GM12878 (cell line): ENCODE results near the gene MPP2.

Source experiments
- EED ChIP-seq: sonication (generic); IDR thresholded peaks from 2 replicates; pipeline ENCODE4 v1.6.1; 2016; ENCODE audit warnings: antibody characterized with exemption, low read depth
- KAT2A ChIP-seq: conservative IDR thresholded peaks from 2 replicates; pipeline ENCODE4 v1.6.1; 2011; ENCODE audit warnings: low read depth, low read length; ENCODE audit not compliant: control insufficient read depth
- POLR2A ChIP-seq: IDR thresholded peaks from 2 replicates; pipeline ENCODE4 v1.6.1; 2011; ENCODE audit warnings: low read depth, mild to moderate bottlenecking, low read length
- POLR2AphosphoS2 ChIP-seq: IDR thresholded peaks from 2 replicates; pipeline ENCODE4 v1.6.1; 2011; ENCODE audit warnings: low read depth, mild to moderate bottlenecking, low read length, improper control_type of control experiment, moderate library complexity
- STAT3 ChIP-seq: IDR thresholded peaks from 2 replicates; pipeline ENCODE4 v1.6.1; 2011; ENCODE audit warnings: low read depth, low read length, improper control_type of control experiment
- YY1 ChIP-seq: IDR thresholded peaks from 2 replicates; pipeline ENCODE4 v1.6.1; 2011; ENCODE audit warnings: low read depth, mild to moderate bottlenecking, low read length
- ZNF274 ChIP-seq: IDR thresholded peaks from one replicate; pipeline ENCODE4 v1.8.0; 2011; ENCODE audit not compliant: insufficient read length, insufficient read depth
- TF ChIP-seq, protein P1 (sequence below): fragments of 450-650 bp; formaldehyde crosslinking; IDR thresholded peaks from 2 replicates; pipeline ENCODE4 v1.5.0; 2022; ENCODE audit warnings: mild to moderate bottlenecking, missing genetic modification characterization
- TF ChIP-seq, protein P2 (sequence below): IDR thresholded peaks from 2 replicates; pipeline ENCODE4 v1.6.1; 2012; ENCODE audit warnings: low read depth, low read length, improper control_type of control experiment

DNA sequence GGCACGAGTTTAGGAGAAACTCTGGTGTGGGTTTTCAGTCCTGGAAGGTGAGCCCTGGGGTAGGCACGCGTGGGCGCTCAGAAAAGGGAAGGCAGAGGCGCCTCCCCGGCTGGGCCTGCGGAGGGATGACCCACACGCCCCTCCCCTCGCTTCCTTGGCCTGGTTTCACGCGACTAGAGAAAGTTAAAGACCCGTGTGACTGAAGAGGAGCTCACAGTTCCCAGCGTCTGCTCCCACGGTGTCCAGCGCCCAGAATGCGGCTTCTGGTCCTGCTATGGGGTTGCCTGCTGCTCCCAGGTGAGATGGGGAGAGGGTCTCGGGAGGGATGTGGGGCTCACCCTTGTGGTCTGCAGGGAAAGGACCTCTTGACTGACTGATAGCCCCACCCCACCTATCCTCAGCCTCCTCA is 60.4 kb downstream of the MPP2 start, which contains the start of gene CD300LG:
- TF ChIP-seq POLR2A (no peak), POLR2AphosphoS2 (no peak), ZNF274 (no peak), KAT2A (no peak), YY1 (no peak), EED (no peak), STAT3 (no peak)
- TF ChIP-seq, protein P1, sequence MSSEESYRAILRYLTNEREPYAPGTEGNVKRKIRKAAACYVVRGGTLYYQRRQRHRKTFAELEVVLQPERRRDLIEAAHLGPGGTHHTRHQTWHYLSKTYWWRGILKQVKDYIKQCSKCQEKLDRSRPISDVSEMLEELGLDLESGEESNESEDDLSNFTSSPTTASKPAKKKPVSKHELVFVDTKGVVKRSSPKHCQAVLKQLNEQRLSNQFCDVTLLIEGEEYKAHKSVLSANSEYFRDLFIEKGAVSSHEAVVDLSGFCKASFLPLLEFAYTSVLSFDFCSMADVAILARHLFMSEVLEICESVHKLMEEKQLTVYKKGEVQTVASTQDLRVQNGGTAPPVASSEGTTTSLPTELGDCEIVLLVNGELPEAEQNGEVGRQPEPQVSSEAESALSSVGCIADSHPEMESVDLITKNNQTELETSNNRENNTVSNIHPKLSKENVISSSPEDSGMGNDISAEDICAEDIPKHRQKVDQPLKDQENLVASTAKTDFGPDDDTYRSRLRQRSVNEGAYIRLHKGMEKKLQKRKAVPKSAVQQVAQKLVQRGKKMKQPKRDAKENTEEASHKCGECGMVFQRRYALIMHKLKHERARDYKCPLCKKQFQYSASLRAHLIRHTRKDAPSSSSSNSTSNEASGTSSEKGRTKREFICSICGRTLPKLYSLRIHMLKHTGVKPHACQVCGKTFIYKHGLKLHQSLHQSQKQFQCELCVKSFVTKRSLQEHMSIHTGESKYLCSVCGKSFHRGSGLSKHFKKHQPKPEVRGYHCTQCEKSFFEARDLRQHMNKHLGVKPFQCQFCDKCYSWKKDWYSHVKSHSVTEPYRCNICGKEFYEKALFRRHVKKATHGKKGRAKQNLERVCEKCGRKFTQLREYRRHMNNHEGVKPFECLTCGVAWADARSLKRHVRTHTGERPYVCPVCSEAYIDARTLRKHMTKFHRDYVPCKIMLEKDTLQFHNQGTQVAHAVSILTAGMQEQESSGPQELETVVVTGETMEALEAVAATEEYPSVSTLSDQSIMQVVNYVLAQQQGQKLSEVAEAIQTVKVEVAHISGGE (CRISPR knock-in tag) = no peak
- TF ChIP-seq, protein P2, sequence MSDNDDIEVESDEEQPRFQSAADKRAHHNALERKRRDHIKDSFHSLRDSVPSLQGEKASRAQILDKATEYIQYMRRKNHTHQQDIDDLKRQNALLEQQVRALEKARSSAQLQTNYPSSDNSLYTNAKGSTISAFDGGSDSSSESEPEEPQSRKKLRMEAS = no peak
